ENCODE results near the gene TANC1.
A peak's percentile ranks its signal among the peaks of the same experiment; 100 is the strongest.

Gene TANC1

GRCh38 chr2:159201360-159202063 lies 233.1 kb downstream of the TANC1 start:
- ATAC-seq (replicated peaks): peak; percentile 84
- Mint-ChIP-seq H3K36me3 (ENCODE audit: insufficient read depth) (no peaks in the 10 kb centered on the region), H3K27me3 (no peaks in the 10 kb centered on the region), H3K27ac (peak overlapping the region; percentile 73 to 81), H3K4me3 (peak overlapping the region in 1 of 2 donors; percentile 1), H3K4me1 (ENCODE audit: low read depth in 2 of 2) (peaks cover 23 to 25% of the 10 kb centered on the region in 2 donors), H3K9me3 (no peaks in the 10 kb centered on the region)
- DNase-seq: peak; percentile 17 to 38 (median 36)

- Mint-ChIP-seq H3K27ac (peak overlapping the region; percentile 73 to 81), H3K27me3 (no peaks in the 10 kb centered on the region), H3K4me3 (no peak overlapping the region), H3K36me3 (ENCODE audit: insufficient read depth) (no peaks in the 10 kb centered on the region), H3K9me3 (no peaks in the 10 kb centered on the region), H3K4me1 (ENCODE audit: low read depth in 2 of 2) (peaks cover 23 to 25% of the 10 kb centered on the region in 2 donors)
- no peak for DNase-seq
- no peak for ATAC-seq (replicated peaks)
Observed at GRCh38 chr2:159202568-159203071, 234.2 kb downstream of the TANC1 start.

DNA sequence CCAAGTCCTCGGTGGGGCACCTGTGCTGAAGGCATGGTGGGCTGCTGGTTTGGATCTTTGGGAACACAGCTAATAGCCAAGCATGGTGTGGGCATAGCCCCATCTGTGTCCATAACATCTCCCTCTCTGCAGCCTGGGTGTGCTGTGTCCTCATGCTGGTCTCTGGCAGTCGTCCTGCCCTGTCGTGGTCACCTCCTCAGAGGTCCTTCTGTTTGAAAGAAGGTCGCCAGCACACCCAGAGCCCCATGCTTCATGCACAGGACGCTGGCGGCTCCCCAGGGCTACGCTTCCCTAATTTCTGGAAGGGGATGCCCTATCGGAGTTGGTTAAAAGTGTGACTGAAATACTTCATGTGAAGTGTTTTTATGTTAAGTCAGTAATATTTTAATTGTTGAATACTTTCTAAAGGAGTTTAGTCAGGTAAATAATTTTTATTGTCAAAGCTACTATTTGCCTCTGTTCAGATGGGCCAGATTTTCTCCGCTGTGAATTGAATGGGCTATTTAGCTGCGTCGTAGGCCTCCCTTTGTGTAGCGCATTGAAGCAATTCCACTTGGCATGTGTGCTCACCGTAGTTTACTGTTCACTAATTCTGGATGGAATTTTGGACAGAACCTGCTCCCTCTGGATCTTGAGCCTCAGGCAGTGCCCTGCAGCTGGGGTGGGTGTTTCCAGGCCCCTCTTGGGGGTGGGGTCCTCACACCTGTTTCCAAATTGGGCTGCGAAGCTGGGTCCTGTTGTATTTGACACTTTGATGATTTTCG lies 236.1 kb downstream of the TANC1 start:
- Mint-ChIP-seq H3K4me3 (no peak overlapping the region), H3K27me3 (no peaks in the 10 kb centered on the region), H3K27ac (no peak overlapping the region), H3K4me1 (ENCODE audit: low read depth in 2 of 2) (peaks cover 16 to 24% of the 10 kb centered on the region in 2 donors), H3K9me3 (no peaks in the 10 kb centered on the region), H3K36me3 (ENCODE audit: insufficient read depth) (no peaks in the 10 kb centered on the region)
- DNase-seq (no peak), ATAC-seq (replicated peaks) (no peak)

DNA sequence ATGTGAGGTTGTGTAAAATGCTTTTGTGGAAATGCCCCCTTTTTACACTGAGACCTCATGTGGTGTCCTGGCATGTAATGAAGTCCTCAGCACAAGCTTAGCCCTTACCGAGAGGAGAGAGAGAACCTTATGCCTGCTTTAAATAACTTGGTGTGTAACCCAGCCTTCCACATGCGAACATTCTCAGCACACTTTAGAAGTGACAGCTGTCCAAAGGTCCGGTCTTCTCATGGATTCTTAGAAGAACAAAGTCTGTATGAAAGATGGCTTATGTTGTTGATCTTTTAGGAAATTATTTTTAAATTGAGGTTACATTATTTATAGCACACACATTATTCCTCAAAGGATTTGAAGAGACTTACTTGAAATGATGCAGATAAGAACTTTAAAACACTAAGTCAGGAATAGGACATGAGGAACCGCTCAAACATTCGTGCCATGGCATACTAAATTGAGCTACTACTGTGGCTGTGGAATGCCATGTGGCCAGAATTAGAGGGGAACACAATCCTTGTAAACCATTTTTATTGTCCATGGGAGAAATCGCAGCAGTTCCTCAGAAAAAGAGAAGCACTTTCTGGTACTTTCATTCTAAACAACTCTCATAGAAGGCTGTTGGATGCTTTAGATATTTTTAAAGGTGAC lies 238.4 kb downstream of the TANC1 start:
- H3K4me3 Mint-ChIP-seq: no peak overlapping the region
- no peaks in the 10 kb centered on the region for H3K27me3 Mint-ChIP-seq
- no peak overlapping the region for H3K27ac Mint-ChIP-seq
- H3K36me3 Mint-ChIP-seq (ENCODE audit: insufficient read depth): no peaks in the 10 kb centered on the region
- DNase-seq (no peak), ATAC-seq (replicated peaks) (no peak)
- H3K9me3 Mint-ChIP-seq: no peaks in the 10 kb centered on the region
- peaks cover 25 to 26% of the 10 kb centered on the region in 2 donors for H3K4me1 Mint-ChIP-seq (ENCODE audit: low read depth in 2 of 2)

DNA sequence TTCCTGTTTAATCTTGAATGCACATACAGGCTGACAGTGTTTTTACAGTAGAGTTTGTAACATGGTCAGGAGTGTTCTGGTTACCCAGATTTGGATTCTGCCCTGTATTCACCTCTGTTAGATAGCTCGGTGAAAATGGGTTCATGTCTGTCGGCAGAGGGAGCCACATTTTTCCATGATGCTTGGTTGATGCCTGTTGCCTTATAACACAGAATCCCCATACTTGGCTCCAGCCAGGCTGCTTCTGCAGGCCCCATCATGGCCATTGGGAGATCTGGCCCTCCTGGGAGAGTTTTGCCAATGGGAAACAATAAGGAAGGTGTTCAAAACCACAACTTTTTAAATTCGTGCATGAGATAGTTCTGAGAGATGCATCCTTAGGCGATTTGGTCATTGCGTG lies 240.0 kb downstream of the TANC1 start:
- H3K27ac Mint-ChIP-seq: peak overlapping the region in 1 of 2 donors; percentile 19
- no peaks in the 10 kb centered on the region for H3K9me3 Mint-ChIP-seq
- no peaks in the 10 kb centered on the region for H3K36me3 Mint-ChIP-seq (ENCODE audit: insufficient read depth)
- no peaks in the 10 kb centered on the region for H3K27me3 Mint-ChIP-seq
- DNase-seq: no peak
- peaks cover 22% of the 10 kb centered on the region in 2 donors for H3K4me1 Mint-ChIP-seq (ENCODE audit: low read depth in 2 of 2)
- no peak for ATAC-seq (replicated peaks)
- H3K4me3 Mint-ChIP-seq: no peak overlapping the region

DNA sequence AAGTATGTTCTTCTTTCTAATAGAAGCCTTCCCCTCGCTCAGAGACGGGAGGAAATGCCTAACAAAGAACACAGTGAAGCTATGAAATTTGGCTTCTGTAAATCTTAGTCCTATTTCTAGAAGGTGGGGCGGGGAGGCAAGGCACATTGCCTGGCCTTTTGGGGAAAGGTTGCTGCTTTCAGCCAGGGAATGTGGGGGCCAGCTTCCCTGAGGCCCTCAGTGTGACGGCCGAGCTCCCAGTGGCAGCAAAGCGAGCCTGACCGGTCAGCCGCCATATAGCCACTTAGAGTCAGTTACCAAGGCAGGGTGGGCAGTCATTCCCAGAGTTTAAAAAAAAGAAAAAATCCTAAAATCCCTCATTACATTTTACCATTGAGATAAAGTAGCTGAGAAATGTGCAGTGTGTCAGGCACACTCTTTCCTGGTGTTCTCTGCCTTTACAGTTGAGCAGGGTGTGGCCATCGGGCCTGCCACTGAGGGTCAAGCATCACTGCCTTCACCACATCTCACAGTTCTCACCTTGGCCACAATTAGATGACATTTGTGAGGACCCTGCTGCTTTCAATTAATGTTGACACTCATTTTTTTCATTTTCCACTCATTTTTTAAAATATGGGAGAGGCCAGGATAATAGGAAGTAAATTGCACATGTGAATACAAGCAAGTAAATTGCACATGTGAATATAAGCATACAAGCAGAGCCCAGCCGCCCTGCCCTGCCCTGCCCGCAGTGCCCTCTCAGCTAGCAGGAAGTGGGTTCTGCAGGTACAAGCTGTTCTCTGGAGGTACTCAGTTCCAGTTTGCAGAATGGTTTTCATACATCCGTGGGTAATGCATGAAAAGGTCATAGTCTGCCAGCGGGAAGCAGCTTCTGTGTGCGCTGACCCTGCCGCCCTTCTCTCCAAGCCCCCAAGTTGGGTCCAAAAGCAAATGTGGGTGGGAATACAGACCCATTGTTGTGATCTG lies 241.2 kb downstream of the TANC1 start:
- H3K9me3 Mint-ChIP-seq: no peaks in the 10 kb centered on the region
- no peaks in the 10 kb centered on the region for H3K27me3 Mint-ChIP-seq
- H3K27ac Mint-ChIP-seq: peak overlapping the region; percentile 91 to 92
- no peaks in the 10 kb centered on the region for H3K36me3 Mint-ChIP-seq (ENCODE audit: insufficient read depth)
- H3K4me3 Mint-ChIP-seq: peak overlapping the region; percentile 78 to 79
- peaks cover 22% of the 10 kb centered on the region in 2 donors for H3K4me1 Mint-ChIP-seq (ENCODE audit: low read depth in 2 of 2)
- ATAC-seq (replicated peaks): peak; percentile 100
- DNase-seq: peak; percentile 46 to 52 (median 47)

- peak overlapping the region in 1 of 2 donors; percentile 20 for H3K4me3 Mint-ChIP-seq
Observed at GRCh38 chr2:159211447-159212396, 243.3 kb downstream of the TANC1 start.

DNA sequence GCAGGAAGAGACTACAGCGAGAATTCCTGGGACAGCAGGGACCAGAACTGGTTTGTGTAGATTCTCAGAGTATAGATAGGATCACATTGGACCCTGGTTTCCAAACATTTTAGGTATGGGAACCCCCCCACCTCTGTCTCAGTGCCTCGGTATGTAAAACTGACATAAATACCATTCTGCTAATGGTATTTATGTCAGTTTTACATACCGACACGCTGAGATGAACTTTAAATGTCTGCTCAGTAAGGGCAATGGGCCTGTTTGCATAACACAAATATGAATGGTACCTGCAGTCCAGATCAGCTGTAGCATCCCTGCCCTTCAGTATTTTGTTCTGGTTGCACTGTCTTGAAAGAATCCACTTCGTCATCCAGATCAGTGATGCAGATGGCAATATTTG lies 244.9 kb downstream of the TANC1 start:
- ATAC-seq (replicated peaks): no peak
- Mint-ChIP-seq H3K27ac (no peak overlapping the region), H3K36me3 (ENCODE audit: insufficient read depth) (no peaks in the 10 kb centered on the region), H3K9me3 (no peaks in the 10 kb centered on the region), H3K27me3 (peaks cover 4 to 5% of the 10 kb centered on the region in 2 donors), H3K4me1 (ENCODE audit: low read depth in 2 of 2) (peaks cover 22 to 27% of the 10 kb centered on the region in 2 donors), H3K4me3 (no peak overlapping the region)
- DNase-seq: no peak

More at GRCh38 chr2:159211447-159212396, 243.3 kb downstream of the TANC1 start:
- H3K36me3 Mint-ChIP-seq (ENCODE audit: insufficient read depth): no peaks in the 10 kb centered on the region
- H3K4me1 Mint-ChIP-seq (ENCODE audit: low read depth in 2 of 2): peaks cover 22 to 26% of the 10 kb centered on the region in 2 donors
- H3K27ac Mint-ChIP-seq: peak overlapping the region; percentile 21 to 63
- DNase-seq: no peak
- no peaks in the 10 kb centered on the region for H3K27me3 Mint-ChIP-seq
- H3K9me3 Mint-ChIP-seq: no peaks in the 10 kb centered on the region
- ATAC-seq (replicated peaks): no peak

GRCh38 chr2:159214325-159214865 lies 246.0 kb downstream of the TANC1 start:
- no peak for ATAC-seq (replicated peaks)
- DNase-seq: no peak
- Mint-ChIP-seq H3K27me3 (peaks cover 4 to 9% of the 10 kb centered on the region in 2 donors), H3K4me1 (ENCODE audit: low read depth in 2 of 2) (peaks cover 18 to 25% of the 10 kb centered on the region in 2 donors), H3K27ac (peak overlapping the region in 1 of 2 donors; percentile 49), H3K9me3 (no peaks in the 10 kb centered on the region), H3K36me3 (ENCODE audit: insufficient read depth) (no peaks in the 10 kb centered on the region), H3K4me3 (no peak overlapping the region)

DNA sequence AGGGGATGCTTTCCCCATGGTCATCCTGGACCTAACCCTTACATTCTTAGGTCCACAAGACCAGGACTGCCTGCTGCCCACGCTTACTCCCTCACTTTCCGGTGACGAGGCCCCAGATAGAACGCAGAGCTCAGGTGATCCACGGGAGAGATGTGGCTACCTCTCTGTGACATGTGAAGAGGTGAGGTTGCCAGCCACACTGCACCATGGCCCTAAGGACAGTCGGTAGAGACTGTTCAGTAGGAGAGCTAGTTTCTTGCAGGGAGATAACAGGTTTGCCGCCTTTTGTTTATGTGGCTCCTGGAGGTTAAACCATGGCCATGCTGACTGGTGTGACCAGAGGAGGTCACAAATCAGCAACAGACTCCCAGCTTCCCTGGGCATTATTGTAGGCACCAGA lies 246.7 kb downstream of the TANC1 start:
- ATAC-seq (replicated peaks) (no peak), DNase-seq (no peak)
- no peaks in the 10 kb centered on the region for H3K9me3 Mint-ChIP-seq
- H3K36me3 Mint-ChIP-seq (ENCODE audit: insufficient read depth): no peaks in the 10 kb centered on the region
- no peak overlapping the region for H3K4me3 Mint-ChIP-seq
- peaks cover 10 to 17% of the 10 kb centered on the region in 2 donors for H3K4me1 Mint-ChIP-seq (ENCODE audit: low read depth in 2 of 2)
- H3K27me3 Mint-ChIP-seq: peaks cover 4 to 9% of the 10 kb centered on the region in 2 donors
- peak overlapping the region in 1 of 2 donors; percentile 49 for H3K27ac Mint-ChIP-seq

DNA sequence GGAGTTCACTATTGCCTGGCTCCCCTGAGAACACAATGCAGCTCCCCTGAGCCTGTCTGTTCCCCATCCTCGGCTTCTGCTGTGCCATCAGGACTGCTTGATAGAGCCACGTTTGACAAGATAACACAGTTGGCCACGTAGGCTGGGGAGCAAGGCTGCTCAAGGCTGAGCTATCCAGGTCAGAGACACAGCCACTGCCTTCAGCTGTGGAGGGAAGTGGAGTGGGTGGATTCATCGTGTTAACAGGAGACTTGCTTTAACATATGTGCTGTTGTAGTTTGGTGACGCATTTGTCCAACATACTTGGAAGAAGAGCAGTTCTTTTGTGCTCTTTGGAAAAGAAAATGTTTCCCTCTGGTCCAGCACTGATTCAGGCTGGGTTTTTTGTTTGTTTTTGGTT lies 249.2 kb downstream of the TANC1 start:
- DNase-seq (no peak), ATAC-seq (replicated peaks) (no peak)
- no peaks in the 10 kb centered on the region for H3K36me3 Mint-ChIP-seq (ENCODE audit: insufficient read depth)
- H3K27me3 Mint-ChIP-seq: peaks cover 4 to 9% of the 10 kb centered on the region in 2 donors
- peak overlapping the region in 1 of 2 donors; percentile 17 for H3K27ac Mint-ChIP-seq
- peaks cover 0 to 4% of the 10 kb centered on the region in 2 donors for H3K4me1 Mint-ChIP-seq (ENCODE audit: low read depth in 2 of 2)
- no peak overlapping the region for H3K4me3 Mint-ChIP-seq
- H3K9me3 Mint-ChIP-seq: no peaks in the 10 kb centered on the region
